Stimulated activated naive CD8-positive, alpha-beta T cell treated with anti-CD3 and anti-CD28 coated beads, Interleukin-15, Interleukin-2, amounts not matched to agents 100 ng/mL and 50 ng/mL, for 24 hours (primary cell): ENCODE data around the gene SHF.

Experiments
- H3K27ac Mint-ChIP-seq: one replicate; pipeline ENCODE4 v1.8.0; 2021; ENCODE audit warnings: mild to moderate bottlenecking, mixed read lengths
- H3K27me3 Mint-ChIP-seq: one replicate; pipeline ENCODE4 v1.8.0; 2021; ENCODE audit warnings: mixed read lengths
- H3K36me3 Mint-ChIP-seq: one replicate; pipeline ENCODE4 v1.8.0; 2021; ENCODE audit warnings: low read depth, mixed read lengths
- H3K4me1 Mint-ChIP-seq: one replicate; pipeline ENCODE4 v1.8.0; 2021; ENCODE audit warnings: low read depth, mixed read lengths
- H3K4me3 Mint-ChIP-seq: one replicate; pipeline ENCODE4 v1.8.0; 2021; ENCODE audit warnings: mild to moderate bottlenecking, mixed read lengths
- H3K9me3 Mint-ChIP-seq: one replicate; pipeline ENCODE4 v1.8.0; 2021; ENCODE audit warnings: mixed read lengths

SHF gene

DNA sequence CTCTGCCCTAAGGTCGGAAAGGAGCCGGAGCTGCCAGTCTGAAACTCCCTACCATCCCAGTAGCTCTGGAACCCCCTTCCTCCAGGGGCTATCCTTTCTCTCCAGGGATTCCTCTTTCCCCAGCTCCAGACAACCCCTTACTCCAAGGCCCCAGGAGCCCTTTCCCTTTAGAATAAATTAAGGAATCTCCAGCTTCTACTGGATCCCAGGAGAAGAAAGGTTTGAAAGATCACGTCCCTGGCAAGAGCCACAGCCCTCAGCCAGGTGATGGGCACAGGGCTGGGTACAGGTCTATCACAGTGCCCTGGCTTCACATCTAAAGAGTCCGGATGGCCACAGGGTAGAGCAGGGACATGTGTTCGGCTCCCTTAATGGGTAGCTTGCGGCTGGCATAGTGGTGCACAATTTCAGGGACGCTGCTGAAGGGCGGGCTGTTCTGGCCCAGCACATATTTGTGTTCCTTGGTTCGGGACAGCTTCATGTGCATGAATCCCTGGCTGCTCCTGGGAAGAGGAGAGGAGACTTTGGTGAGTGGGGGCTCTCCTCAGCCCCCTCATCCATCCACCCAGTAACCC lies 20.0 kb downstream of the SHF start:
- H3K4me1 Mint-ChIP-seq = peaks cover 11% of the 10 kb centered on the region
- peak overlapping the region; percentile 58 for H3K27ac Mint-ChIP-seq
- no peaks in the 10 kb centered on the region for H3K9me3 Mint-ChIP-seq
- H3K27me3 Mint-ChIP-seq = no peaks in the 10 kb centered on the region
- peak overlapping the region; percentile 63 for H3K4me3 Mint-ChIP-seq
- H3K36me3 Mint-ChIP-seq = no peaks in the 10 kb centered on the region

DNA sequence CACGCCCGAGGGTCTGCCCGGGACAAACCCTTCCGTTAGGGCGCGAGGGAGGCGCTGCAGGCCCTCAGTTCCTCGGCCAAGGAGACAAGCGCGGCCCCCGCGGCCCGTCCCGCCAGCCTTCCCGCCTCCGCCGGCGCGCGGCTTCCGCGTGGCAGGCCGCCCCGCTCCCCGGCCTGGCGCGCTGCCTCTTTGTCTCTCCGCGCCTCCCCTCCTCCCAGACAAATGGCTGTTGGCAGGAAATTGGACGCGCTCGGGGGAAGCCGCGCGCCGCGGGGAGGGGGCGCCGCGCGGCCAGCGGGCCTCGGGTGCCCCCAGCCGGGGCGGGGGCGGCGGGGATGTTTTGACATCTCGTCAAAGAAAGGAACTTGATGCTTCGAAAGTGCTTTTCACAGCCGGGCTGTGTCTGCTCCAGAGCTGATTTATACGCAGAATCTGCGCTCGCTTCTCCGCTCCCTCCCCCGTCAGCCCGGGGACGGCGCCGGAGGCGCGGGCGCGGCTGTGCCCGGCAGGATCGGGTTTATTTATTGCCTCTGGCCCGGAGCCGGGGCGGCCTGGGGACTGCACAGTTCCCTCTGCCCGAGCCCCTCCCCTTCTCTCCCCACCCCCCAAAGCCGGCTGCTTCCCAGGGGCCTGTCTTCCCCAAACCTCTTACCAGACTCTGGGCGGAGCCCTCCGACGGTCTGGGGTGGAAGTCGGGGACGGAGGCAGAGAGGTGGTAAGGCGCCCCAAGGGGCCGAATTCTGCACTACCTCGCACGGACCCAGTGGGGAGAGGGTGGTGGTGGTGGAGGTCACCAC lies 20.7 kb downstream of the SHF start:
- Mint-ChIP-seq H3K4me3 (peak overlapping the region; percentile 63), H3K36me3 (no peaks in the 10 kb centered on the region), H3K27me3 (no peaks in the 10 kb centered on the region), H3K4me1 (peaks cover 11% of the 10 kb centered on the region), H3K9me3 (no peaks in the 10 kb centered on the region), H3K27ac (peak overlapping the region; percentile 58)

DNA sequence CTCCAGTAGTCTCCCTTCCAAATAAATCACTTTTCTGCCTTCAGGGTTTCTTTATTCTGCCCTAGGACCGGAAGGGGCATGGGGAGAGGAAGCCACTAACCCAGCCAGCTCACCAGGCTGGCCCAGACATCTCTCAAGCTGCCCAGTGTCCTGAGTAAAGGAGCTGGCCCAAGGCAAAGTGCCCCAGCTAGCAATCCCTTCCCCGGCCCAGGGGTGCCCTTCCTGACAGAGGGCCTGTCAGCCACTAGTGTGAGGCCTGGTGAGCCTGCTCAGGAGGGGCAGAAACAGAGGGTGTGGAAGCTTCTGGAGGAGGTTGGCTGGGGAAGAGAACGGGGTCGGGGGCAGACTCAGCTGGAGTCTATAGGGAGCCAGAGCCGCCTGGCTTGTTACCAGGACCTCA lies 22.2 kb downstream of the SHF start:
- Mint-ChIP-seq H3K36me3 (no peaks in the 10 kb centered on the region), H3K9me3 (no peaks in the 10 kb centered on the region), H3K27me3 (no peaks in the 10 kb centered on the region), H3K4me1 (peaks cover 11% of the 10 kb centered on the region), H3K27ac (peak overlapping the region; percentile 87), H3K4me3 (peak overlapping the region; percentile 78)

DNA sequence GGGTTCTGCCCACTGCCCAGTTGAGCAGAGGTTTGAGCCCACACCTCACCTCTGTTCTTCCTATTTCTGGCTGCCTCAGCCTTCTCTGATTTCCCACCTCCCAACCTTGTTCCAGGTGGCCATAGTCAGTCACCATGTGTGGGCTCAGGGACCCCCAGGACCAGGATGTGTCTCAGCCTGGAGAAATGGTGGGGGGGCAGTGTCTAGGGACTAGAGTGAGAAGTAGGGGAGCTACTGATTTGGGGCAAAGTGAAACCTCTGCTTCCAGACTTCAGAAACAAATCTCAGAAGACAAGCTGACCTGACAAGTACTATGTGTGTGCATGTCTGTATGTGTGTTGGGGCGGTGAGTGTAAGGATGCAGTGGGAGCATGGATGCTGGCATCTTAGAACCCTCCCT lies 22.9 kb downstream of the SHF start:
- peaks cover 11% of the 10 kb centered on the region for H3K4me1 Mint-ChIP-seq
- H3K9me3 Mint-ChIP-seq = no peaks in the 10 kb centered on the region
- no peak overlapping the region for H3K4me3 Mint-ChIP-seq
- H3K36me3 Mint-ChIP-seq = no peaks in the 10 kb centered on the region
- no peaks in the 10 kb centered on the region for H3K27me3 Mint-ChIP-seq
- peak overlapping the region; percentile 71 for H3K27ac Mint-ChIP-seq

DNA sequence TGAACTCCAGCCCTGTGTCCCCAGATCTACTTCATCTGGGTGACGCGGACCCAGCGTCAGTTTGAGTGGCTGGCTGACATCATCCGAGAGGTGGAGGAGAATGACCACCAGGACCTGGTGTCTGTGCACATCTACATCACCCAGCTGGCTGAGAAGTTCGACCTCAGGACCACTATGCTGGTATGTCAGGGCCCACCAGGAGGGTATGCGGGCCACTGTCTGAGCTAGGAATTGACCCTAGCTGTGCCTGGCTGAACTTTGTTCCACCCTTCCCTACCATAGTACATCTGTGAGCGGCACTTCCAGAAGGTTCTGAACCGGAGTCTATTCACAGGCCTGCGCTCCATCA lies 24.3 kb downstream of the SHF start:
- peaks cover 11% of the 10 kb centered on the region for H3K4me1 Mint-ChIP-seq
- no peak overlapping the region for H3K4me3 Mint-ChIP-seq
- no peaks in the 10 kb centered on the region for H3K9me3 Mint-ChIP-seq
- H3K36me3 Mint-ChIP-seq = no peaks in the 10 kb centered on the region
- H3K27me3 Mint-ChIP-seq = no peaks in the 10 kb centered on the region
- H3K27ac Mint-ChIP-seq = no peak overlapping the region

DNA sequence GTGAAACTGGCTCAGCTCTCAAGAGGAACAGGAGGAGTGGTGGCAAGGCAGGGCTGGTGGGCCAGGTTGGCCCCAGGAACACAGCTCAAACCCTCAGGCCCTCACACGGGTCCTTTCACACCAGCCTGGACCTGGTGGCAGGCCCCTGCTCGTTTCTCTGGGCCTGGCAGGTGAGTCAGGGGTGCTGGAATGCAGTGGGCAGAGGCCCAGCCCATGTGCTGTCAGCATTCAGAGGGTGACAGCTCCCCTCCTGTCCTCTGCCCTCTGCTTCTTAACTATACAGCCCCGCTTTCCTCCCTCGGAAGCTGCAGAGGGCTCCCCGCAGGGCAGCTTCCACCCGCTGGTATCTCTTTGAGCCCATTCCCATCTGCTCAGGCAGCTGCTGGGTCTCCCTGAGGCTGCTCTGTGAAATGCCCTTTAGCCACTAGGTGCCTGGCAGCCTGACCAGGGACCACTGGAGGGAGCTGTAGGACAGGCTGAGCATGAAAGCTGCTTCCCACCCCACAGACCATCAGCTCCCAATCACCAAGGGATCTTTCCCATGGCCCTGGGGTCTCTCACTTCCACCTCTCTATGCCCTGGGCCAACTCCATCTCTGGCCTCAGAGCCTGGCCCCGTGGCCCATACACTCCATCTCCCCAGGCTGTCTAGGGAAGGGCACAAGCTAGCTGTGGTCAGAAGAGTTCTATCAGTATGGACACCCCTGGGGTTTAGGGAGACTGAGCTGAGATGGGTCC lies 24.8 kb downstream of the SHF start:
- Mint-ChIP-seq H3K4me3 (no peak overlapping the region), H3K4me1 (peaks cover 11% of the 10 kb centered on the region)

DNA sequence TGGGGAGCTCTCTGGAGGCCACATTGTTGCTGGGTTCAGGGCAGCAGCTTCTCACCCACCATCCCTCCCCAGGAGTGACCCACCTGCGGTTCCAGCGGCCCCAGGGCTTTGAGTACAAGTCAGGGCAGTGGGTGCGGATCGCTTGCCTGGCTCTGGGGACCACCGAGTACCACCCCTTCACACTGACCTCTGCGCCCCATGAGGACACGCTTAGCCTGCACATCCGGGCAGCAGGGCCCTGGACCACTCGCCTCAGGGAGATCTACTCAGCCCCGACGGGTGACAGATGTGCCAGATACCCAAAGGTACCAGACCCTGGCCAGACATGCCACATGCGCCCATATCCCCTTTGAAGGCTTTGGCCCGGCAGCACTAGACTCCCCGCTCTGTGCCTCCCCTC lies 26.1 kb downstream of the SHF start:
- Mint-ChIP-seq H3K27ac (no peak overlapping the region), H3K27me3 (no peaks in the 10 kb centered on the region), H3K9me3 (no peaks in the 10 kb centered on the region), H3K36me3 (no peaks in the 10 kb centered on the region), H3K4me3 (no peak overlapping the region), H3K4me1 (peaks cover 11% of the 10 kb centered on the region)

More for the DNA sequence above, 24.8 kb downstream of the SHF start:
- Mint-ChIP-seq H3K27me3 (no peaks in the 10 kb centered on the region), H3K9me3 (no peaks in the 10 kb centered on the region), H3K27ac (no peak overlapping the region), H3K36me3 (no peaks in the 10 kb centered on the region)

DNA sequence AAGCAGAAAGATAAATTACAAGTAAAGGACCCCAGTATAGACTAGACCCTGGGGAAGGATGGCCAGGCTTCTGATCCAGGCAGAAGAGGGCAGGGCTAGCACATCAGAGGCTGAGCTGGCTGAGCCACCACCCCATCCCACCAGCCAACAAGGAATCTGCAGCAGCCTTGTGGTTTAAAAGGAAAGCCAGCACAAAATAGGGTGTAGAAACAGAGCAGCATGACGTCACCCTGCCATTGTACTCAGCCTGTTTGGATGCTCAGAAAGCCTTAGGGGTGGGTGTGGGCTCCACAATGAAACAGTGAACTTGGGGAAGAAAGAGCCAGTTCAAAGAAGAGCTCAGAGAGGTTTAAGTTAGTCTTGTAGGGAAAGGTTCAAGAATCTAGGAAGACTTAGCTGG lies 29.8 kb downstream of the SHF start:
- no peaks in the 10 kb centered on the region for H3K4me1 Mint-ChIP-seq
- H3K27me3 Mint-ChIP-seq = no peaks in the 10 kb centered on the region
- no peak overlapping the region for H3K27ac Mint-ChIP-seq
- H3K4me3 Mint-ChIP-seq = no peak overlapping the region
- no peaks in the 10 kb centered on the region for H3K9me3 Mint-ChIP-seq
- H3K36me3 Mint-ChIP-seq = no peaks in the 10 kb centered on the region

DNA sequence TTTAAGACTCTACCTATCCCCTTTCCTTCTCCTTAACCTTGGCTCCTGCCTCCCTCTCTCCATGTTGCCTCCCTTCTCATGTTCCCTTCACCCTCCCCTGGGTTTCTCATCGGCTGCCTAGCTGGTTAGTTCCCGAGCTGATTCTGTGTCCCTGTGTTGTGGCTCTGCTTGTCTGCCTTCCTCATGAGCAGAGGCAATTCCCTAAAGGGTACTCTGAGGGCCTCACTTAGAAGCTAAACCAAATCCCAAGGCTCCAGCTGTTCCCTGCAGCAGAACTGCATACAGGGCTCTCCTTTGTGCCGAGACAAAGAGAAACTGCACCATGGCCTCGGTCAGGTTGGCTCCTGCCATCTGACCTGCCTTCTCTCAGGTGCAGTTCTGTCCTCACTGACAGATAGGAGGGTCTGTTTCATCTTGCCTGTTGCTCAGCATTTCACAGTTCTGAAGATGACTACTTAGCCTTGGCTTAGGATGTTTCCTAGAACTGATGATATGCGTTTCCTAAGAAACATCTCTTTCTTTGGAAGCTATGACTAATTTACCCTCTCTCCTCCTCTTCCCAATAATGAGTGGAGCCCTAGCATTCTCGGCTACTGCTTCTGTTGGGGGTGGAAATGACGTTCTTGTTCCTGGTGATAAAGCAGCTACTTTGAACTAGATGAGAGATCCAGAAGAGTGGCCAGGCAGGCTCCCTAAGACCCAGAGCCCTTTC lies 30.9 kb downstream of the SHF start:
- Mint-ChIP-seq H3K4me3 (no peak overlapping the region), H3K27ac (peak overlapping the region; percentile 23), H3K9me3 (no peaks in the 10 kb centered on the region), H3K36me3 (peaks cover 7% of the 10 kb centered on the region), H3K4me1 (no peaks in the 10 kb centered on the region), H3K27me3 (no peaks in the 10 kb centered on the region)

DNA sequence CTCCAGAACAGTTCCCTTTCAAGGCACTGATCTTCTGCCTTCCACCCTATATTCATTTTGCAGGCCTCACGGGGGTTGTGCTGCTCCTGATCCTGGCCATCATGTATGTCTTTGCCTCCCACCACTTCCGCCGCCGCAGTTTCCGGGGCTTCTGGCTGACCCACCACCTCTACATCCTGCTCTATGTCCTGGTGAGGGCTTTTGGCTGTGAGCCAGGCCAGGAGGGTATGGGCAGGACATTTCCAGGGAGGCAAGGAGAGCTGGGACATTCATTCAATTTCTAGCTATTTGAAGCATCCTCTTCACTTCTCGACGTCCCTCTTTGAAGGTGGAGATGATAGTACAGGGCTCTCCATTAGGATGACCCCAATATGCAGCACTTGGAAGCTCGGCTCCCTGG lies 32.0 kb downstream of the SHF start:
- no peak overlapping the region for H3K4me3 Mint-ChIP-seq
- peaks cover 12% of the 10 kb centered on the region for H3K36me3 Mint-ChIP-seq
- H3K27me3 Mint-ChIP-seq = no peaks in the 10 kb centered on the region
- H3K9me3 Mint-ChIP-seq = no peaks in the 10 kb centered on the region
- no peak overlapping the region for H3K27ac Mint-ChIP-seq
- no peaks in the 10 kb centered on the region for H3K4me1 Mint-ChIP-seq

DNA sequence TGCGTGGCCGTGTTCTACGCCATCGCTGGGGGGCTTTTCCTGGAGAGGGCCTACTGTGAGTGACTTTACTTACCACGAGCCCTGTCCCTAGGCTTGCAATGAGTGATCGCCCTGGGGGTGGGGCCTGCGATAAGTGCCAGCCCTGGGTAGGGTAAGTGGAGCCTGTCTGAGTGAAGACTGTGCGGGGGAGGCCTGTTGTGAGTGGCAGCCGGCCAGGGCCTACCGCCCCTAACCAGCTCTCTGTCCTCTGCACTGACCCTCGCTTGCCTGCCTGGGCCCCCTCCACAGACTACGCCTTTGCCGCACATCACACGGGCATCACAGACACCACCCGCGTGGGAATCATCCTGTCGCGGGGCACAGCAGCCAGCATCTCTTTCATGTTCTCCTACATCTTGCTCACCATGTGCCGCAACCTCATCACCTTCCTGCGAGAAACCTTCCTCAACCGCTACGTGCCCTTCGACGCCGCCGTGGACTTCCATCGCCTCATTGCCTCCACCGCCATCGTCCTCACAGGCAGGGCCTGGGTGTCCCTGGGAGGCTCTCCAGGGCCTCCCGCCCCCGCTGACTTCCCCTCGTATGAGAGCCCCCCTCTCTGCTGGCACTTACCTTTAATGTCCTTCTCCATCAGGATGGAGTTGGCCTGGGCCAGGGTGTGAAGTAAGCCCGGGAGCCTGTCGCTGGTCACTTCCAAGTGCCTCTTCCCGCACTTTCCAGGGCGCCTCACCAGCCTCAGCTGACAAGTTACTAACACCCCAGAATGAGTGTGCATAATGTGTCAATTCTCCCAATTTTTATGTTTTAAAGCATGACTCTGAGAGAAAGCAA lies 35.6 kb downstream of the SHF start:
- Mint-ChIP-seq H3K9me3 (no peaks in the 10 kb centered on the region), H3K4me3 (no peak overlapping the region), H3K27ac (no peak overlapping the region), H3K36me3 (peaks cover 12% of the 10 kb centered on the region), H3K27me3 (no peaks in the 10 kb centered on the region), H3K4me1 (no peaks in the 10 kb centered on the region)

DNA sequence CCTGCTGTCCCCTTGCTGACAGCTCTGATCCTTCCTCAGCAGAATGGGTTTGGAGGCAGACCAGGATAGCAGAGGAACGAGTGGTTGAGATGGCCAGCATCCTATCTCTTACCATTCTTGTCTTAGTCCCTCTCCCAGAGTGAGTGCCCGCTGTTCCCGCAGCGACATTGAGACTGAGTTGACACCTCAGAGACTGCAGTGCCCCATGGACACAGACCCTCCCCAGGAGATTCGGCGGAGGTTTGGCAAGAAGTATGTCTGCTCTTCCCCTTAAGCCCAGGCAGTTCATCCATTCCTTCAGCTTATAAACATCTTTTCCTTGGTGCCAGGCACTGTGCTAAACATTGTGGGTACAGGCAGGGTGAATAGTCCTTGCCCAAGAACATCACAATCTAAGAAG lies 36.8 kb downstream of the SHF start:
- H3K27me3 Mint-ChIP-seq = no peaks in the 10 kb centered on the region
- H3K4me3 Mint-ChIP-seq = no peak overlapping the region
- H3K27ac Mint-ChIP-seq = no peak overlapping the region
- no peaks in the 10 kb centered on the region for H3K9me3 Mint-ChIP-seq
- no peaks in the 10 kb centered on the region for H3K4me1 Mint-ChIP-seq
- H3K36me3 Mint-ChIP-seq = peaks cover 12% of the 10 kb centered on the region

DNA sequence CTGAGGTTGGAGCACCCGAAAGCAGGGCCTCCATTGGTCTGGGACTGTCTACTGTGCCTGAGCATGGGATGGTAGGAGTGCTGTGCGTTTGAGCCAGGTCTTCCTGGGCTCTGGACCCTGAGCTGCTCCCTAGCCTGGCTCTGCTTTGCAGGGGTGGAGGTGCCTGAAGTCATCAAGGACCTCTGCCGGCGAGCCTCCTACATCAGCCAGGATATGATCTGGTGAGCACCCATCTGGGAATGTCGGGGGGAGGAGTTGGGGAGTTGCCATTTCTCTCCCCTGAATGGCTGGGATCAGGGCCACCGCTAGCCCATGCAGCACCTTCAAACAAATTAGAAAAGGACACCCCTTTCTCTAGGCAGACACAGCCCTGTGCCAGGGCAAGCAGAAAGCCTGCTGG lies 37.3 kb downstream of the SHF start:
- Mint-ChIP-seq H3K27me3 (no peaks in the 10 kb centered on the region), H3K4me1 (no peaks in the 10 kb centered on the region), H3K27ac (no peak overlapping the region), H3K9me3 (no peaks in the 10 kb centered on the region), H3K36me3 (peaks cover 12% of the 10 kb centered on the region), H3K4me3 (no peak overlapping the region)

DNA sequence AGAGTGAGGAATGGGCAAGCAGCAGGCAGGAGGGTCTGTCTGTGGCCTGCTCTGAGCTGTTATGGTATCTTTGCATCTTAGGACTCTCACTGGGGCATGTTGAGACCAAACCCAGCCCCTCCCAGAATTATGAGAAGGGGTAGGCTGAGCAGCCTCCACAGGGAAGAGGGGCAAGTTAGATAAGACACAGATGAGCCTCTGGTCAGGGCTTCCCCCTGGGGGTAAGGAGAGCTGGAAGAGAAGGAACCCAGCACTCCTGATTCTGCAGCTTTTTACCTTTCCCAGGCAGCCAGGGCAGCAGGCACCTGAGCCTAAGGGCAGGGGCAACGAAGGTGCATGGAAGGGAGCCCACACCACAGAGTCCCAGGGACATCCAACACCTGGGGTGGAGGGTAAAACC lies 38.7 kb downstream of the SHF start:
- Mint-ChIP-seq H3K4me1 (no peaks in the 10 kb centered on the region), H3K9me3 (no peaks in the 10 kb centered on the region), H3K4me3 (no peak overlapping the region), H3K27me3 (no peaks in the 10 kb centered on the region), H3K27ac (no peak overlapping the region), H3K36me3 (peaks cover 12% of the 10 kb centered on the region)
